Measurements from ENCODE around the gene A4GALT.

The A4GALT gene

GRCh38 chr22:42700901-42701300 is 19.8 kb downstream of the A4GALT start:
- no peak for DNase-seq

DNA sequence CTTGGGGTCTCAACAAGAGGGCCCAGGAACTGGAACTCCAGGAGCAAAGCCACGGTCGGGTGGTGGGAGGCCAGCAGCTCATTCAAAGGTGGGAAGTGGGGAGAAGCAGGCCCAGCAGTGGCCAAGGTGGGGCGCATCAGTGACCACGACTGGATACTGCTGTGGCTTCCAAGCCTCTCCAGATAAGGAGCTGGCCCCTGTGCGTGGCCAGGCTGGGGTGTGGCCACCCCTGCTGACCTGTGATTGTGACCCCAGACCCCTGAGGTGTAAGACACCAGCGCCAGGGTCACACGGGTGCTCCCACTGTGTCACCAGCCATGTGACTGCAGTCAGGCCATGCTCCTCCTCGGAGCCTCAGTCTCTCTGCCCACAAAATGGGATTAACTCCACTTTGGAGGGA is 20.3 kb downstream of the A4GALT start:
- DNase-seq: no peak

DNA sequence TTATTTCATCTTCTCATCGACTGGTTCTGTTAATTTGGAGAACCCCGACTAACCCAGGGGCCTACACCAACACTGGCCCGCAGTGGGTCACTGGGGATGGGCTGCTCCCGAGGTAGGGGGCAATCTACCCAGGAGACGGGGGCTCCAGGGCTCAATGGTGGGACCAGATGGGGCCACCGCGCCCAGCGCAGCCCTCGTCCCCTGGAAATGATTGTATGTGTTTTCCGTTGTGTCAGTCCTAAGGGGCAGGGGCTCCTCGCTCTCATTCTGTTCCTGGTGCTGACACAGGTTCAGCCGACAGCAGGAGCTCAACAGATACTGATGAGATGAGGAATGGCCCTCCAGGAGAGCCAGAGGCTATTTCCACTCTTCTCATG is 20.7 kb downstream of the A4GALT start:
- DNase-seq: no peak

DNA sequence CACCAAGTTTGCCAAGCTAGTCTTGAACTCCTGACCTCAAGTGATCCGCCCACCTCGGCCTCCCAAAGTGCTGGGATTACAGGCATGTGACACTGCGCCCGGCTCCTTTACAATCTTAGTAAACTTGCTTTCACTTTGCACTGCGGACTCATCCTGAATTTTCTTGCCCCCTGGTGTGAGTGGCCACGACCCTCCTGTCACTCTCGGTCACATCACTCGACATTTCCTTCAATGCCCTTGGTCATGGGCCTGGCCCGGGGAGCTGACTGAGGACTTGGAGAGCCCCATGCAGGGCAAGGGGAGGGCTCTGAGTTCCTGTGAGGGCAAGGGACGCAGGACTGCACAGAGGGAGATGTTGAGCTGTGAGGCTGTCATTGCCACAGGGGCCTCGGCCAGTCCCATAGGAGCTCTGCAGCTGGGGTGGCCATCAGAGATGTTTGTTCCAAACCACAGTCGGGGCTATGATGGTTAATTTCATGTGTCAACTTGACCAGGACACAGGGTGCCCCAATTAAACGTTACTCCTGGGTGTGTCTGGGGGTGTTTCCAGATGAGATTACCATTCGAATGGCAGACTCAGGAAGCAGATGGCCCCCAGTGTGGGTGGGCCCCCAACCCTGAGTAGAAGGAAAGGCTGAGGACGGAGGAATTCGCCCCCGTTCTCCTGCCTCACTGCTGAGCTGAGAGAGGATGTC is 21.2 kb downstream of the A4GALT start:
- no peak for DNase-seq

DNA sequence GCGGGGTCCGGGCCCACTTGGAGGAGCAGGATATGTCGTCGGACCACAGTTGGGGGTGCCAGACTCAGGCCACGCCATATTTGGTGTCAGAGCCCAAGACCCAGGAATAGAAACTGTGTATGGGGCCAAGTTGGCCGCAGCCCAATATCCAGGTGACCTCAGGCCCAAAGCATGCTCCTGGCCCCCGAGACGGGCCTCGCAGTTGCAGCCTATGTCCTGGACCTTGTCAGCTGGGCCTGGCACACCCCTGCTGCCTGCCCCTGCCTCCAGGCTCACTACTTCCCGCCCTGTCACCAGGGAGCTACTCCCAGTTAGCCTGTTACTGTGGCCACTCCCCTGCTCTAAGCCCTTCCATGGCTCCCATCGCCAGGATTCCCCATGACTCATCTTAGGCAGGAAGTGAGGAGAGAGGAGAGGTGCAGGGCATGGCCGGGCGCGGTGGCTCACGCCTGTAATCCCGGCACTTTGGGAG is 23.1 kb downstream of the A4GALT start:
- no peak for DNase-seq

DNA sequence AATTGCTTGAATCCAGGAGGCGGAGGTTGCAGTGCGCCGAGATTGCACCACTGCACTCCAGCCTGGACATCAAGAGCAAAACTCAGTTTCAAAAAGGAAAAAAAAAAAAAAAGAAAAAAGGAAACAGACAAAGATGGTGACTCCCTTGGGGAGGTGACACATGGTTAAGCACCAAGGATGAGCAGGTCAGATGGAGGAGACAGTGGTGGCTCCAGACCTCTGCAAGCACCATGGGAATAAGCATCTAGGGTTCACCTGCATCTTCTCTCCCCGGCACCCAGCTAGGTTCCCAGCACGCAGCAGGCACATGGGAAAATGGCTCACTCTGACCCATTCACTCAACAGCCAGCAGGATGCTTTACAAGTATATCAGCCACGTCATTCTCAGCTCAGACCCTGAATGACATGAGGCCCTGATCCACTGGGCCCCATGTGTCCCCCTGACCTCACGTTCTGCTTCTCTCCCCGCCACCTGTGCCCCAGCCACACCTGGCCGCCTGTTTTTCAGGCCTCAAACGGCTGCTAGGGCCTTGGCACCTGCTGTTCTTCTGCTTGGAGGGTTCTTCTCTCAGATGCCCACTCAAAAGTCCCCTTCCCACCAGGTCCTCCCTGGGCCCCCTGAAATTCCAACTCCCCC is 24.2 kb downstream of the A4GALT start:
- DNase-seq: no peak

GRCh38 chr22:42695294-42695693 is 25.4 kb downstream of the A4GALT start:
- no peak for DNase-seq

DNA sequence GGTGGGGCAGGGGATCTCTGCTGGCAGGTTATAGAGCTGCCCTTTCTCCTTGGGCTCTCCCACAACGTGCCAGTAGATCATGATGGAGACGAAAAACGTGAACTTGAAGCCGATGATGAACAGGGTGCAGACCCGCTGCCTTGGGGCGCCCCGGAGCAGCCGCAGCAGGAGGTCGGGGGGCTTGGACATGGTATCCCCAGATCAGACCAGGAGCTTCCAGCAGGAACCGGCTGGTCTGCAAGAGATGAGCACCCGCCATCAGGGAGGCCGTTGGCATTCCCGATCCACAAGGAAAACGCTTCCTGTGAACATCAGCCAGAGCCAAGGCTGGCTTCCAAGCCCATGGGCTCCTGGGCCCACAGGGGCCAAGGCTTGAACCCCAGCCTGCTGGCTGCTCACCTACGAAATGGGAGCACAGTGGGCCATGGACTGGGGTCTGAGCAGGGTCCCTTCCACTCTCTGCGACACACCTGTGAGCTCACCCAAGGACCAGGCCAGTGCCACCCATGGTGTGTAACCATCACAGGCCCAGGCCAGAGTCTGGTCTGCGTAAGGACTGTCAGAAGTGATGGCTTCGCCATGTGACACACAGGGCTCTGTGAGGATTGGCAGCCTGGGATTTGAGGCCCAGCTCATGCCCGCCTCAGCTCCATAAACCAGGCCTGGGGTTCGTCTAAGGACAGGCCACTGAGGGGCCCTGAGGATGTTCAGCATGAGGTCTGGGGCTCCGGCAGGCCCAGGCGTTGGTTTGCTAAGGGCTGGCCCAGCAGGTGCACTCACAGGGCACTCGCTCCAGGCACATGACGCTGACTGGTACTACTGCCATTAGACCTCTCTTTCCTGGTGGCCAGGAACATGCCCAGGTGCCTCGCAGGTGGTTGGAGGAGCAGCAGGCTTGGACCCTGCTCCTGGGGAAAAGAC is 26.6 kb downstream of the A4GALT start:
- DNase-seq: no peak

GRCh38 chr22:42693055-42693762 is 27.5 kb downstream of the A4GALT start:
- no peak for DNase-seq

- DNase-seq: no peak
Measured at GRCh38 chr22:42692239-42693054, 28.2 kb downstream of the A4GALT start.

DNA sequence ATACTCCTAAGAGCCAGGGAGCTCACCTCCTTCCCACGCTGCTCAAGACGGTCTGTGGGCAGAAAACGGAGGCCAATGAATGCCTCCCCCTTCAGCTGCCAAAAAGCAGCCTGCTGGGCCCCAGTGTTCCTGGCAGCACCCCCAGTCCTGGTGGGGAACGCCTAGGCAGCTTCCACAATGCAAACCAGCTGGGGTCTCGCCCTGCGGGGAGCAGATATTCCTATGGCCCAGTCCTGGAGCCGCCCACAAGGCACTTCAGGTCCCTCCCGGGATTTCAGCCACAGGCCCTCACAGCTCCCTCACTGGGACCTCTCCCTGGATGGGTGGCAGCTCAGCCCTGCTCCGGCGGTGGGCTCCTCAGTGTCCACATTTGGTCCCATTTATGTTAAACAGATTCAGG is 29.2 kb downstream of the A4GALT start:
- no peak for DNase-seq

DNA sequence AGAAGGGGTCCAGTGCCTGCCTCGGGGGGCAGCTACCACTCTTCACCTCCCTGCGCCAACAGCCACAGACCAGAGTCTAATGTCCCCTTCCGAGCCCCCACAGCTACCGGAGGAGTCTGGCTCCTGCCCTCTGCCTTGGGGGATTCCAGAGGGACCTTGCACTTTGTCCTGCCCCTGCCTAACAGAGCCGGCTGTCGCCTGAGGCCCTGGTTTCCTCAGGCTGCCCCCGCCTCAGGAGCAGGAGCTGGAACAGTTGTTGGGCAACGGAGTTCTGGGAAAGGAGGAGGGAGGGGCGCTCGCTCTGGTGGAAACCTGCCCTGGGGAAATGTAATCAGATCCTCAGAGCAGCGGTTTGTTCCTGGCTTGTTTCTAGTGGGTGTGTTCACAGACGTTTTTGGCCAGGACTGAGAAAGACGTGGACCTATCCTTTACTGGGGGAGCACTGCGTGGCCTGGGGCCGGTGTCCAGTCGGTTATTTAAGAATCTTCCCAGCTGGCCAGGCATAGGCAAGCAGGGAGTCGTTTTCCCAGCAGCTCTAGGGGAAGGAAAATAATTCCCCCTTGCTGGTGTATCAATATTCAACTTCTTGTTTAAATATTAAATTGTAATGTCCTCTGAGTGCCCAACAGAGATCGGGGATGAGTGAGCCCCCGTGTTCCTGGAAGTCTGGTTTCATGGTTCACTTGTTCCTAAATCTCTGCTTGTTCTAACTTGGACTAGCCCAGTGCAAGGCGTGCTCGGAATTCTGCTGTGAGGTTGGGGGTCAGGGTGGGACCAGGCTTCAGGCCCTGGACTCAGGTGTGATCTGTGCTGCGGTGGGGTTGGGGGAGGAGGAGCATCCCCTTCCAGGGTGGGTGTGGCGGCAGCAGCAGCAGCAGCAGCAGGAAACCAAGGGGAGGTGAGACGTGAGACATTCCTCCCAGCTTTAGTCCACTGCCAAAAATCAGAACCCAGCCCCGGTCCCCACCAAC is 32.1 kb downstream of the A4GALT start:
- no peak for DNase-seq

DNA sequence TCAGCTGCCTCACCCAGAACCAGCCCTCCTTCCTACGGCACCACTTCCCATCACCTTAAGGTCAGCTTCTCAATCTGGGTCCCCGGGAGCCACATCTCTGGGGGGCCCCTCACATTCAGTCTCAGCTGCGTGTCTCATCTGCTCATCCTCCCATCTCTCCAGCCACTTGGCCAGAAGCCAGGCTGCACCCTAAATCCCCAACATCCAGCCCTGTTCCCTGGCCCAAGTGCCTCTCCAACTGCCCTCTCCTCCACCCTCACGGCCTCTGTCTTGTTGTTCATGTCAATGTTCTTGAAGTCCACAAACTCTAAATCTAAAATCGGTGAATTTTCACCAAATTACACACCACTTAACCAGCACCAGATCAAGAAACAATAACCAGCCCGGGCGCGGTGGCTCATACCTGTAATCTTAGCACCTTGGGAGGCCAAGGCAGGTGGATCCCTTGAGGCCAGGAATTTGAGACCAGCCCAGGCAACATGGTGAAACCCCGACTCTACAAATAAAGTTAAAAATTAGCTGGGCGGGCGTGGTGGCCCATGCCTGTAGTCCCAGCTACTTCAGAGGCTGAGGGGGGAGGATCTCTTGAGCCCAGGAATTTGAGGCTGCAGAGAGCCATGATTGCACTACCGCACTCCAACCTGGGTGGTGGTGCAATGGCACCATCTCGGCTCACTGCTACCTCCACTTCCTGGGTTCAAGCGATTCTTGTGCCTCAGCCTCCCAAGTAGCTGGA is 33.7 kb downstream of the A4GALT start:
- no peak for DNase-seq

DNA sequence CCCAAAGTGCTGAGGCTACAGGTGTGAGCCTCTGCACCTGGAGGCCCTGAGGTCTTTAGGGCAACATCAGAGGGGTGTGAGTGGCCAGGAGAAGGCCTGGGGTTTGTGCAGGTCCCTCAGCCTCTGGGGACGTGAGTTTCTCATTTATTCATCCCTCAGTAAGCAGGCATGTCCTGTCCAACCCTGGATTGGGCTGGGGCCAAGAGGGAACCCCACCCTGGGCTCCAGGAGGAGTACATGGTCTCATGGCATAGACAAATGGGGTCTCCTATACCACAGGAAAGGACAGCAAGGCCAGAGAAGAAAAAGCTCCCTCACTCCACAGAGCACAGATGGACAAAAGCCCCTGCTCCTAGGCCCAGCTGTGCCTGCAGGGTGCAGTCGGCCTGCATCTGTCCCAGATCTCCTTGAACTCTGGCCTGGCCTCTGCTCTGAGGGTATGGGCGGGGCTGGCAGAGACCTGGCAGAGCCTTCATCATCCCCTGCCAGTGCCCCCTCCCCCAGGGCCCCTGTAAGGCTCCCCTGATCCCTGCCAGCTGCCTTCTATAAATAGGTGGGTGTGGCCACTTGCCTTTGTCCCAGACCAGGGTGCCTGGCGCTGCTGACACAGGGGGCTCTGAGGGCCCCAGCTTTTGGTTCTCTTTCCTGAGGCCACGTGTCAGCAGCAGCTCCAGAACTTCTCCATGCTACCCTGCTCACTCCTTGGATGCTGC is 34.6 kb downstream of the A4GALT start:
- DNase-seq: no peak

DNA sequence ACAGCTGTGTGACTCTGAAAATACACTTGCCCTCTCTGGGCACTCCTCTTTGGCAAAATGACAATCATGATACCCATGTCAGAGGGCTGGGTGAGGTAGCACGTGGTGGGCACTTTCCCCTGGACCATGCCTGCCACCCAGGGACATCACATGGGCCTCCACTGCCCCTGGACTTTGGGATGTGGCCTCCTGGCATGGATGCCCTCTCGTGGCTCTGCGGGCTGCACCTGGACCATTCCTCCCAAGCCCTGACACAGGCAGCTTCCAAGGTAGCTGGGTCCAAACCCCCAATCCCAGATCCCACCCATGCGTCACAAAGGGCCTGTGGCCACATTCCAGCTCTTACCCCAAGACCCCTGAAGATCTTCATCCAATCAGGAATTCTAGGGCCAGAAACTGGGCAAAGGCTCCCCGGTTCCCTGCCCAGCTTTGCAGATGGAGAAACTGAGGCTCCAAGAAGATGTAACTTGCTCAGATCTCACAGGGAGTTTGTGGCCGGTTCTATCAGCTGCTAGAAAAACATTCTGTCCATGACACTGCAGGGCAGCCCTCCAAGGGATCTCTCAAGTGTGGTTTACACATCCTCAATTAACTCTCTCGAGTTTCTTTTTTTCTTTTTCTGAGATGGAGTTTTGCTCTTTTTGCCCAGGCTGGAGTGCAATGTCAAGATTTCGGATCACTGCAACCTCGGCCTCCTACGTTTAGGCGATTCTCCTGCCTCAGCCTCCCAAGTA is 36.0 kb downstream of the A4GALT start:
- DNase-seq: no peak

- DNase-seq: no peak
Measured at GRCh38 chr22:42683578-42684283, 36.9 kb downstream of the A4GALT start.

DNA sequence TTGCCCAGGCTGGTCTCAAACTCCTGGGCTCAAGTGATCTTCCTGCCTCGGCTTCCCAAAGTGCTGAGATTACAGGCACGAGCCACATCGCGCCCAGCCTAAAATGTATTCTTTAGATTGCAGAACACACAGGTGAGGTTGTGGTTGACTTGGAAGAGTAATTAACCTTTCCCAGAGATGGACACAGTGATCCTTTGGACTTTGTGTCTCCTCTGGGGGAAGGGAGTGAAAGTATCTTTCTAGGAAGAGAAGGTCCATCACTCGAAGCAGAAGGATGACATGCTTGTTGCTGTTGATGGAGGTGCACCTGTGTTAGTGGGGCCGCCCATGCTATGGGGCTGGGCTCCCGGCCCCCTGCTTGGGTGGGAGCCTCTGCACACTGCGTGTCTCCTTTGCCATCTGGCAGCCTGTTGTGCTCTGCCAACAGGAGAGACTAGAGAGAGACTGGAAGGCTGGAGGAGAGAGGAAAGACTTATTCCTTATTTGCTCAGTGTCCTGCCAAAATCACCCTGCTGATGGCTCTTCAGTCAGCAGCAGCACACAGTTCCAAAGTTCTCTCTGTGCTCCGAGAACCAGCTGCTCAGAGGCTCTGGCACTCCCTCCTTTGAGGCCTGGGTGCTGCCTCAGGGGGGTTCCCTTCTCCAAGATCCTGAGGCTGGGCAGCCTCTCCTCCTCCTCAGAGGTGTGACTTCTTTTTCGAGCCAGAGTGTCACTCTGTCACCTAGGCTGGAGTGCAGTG is 38.4 kb downstream of the A4GALT start:
- DNase-seq: no peak
